ENCODE measurements around the gene IL16.

GRCh38 chr15:81273200-81273599, 76.5 kb downstream of the IL16 start:
- no peak for TF ChIP-seq CTCF (IDR thresholded peaks at IDR 0.05)
- TF ChIP-seq POLR2A (IDR thresholded peaks at IDR 0.05): no peak
